Thyroid gland (tissue), 4 donors: ENCODE measurements around the gene CNNM3. TPM values are rescaled to one million over a fixed set of nuclear protein-coding genes. Genes with fewer than 3 reads are reported as not detected.

Experiments
- DNase-seq, 2 donors: peaks; one replicate each; pipeline ENCODE4 v3.0.0-alpha.2; 2019
- H3K27ac ChIP-seq, 3 donors: fragments of 200-600 bp; sonication (generic); 1 replicate in 2 of 3; 2 replicates in 1 of 3; pipeline ENCODE4 v1.5.1; 2016 to 2019; ENCODE audit warnings: mild to moderate bottlenecking in 1 of 3, moderate library complexity in 1 of 3
- H3K27me3 ChIP-seq: fragments of 200-600 bp; sonication (generic); one replicate; pipeline ENCODE4 v1.5.1; 2019
- H3K36me3 ChIP-seq, 2 donors: fragments of 200-600 bp; sonication (generic); one replicate each; pipeline ENCODE4 v1.5.1; 2016 to 2019
- H3K4me1 ChIP-seq, 2 donors: fragments of 200-600 bp; sonication (generic); one replicate each; pipeline ENCODE4 v1.5.1; 2017 to 2019
- H3K4me3 ChIP-seq, 3 donors: fragments of 200-600 bp; sonication (generic); replicated peaks in 1 of 3; 1 replicate in 2 of 3; 2 replicates in 1 of 3; pipeline ENCODE4 v1.5.1; 2016; ENCODE audit warnings: mild to moderate bottlenecking in 1 of 3
- H3K9me3 ChIP-seq: fragments of 200-600 bp; sonication (generic); one replicate; pipeline ENCODE4 v1.5.1; 2017
- CTCF ChIP-seq, 6 experiments: fragments of 200-600 bp in 3 of 6; fragments of 450-650 bp in 3 of 6; sonication (generic) in 3 of 6; IDR thresholded peaks; one replicate each; pipeline ENCODE4 v1.5.1; 2016 to 2019; ENCODE audit warnings: antibody characterized with exemption in 6 of 6, mild to moderate bottlenecking in 2 of 6, inconsistent platforms in 1 of 6, moderate library complexity in 1 of 6
- POLR2A ChIP-seq, 2 donors: fragments of 450-650 bp; IDR thresholded peaks; one replicate each; pipeline ENCODE4 v1.6.1; 2017; ENCODE audit warnings: antibody characterized with exemption in 2 of 2, mild to moderate bottlenecking in 2 of 2, moderate library complexity in 1 of 2
- WGBS, 2 donors: methylation state at CpG; one replicate each; pipeline ENCODE4 v1.1.5; 2017; 5-methylcytosine and 5-hydroxymethylcytosine counted together
- intact Hi-C: fragments of 100-400 bp; cut with DNase I; formaldehyde crosslinking; loops from one replicate; pipeline ENCODE4 v1.15.1; 2023
- total RNA-seq, 4 donors: library from RNA; depleted of rRNA; stranded (reverse); fragments of >200 nt; gene quantifications; one replicate each; pipeline ENCODE4 v1.2.3, GENCODE V29; 2016

CNNM3 gene
- total RNA-seq, 4 donors from 2014 or later, result 18.2 to 22.8 (median 20.4) TPM

GRCh38 chr2:96869281-96869821 is 53.3 kb downstream of the CNNM3 start:
- Histone ChIP-seq H3K4me1 (peaks cover 11 to 53% of the 10 kb centered on the region in 2 donors), H3K9me3 (no peaks in the 10 kb centered on the region), H3K27me3 (no peaks in the 10 kb centered on the region), H3K4me3 (peak overlapping the region; percentile 77 to 100 (median 99)), H3K27ac (peak overlapping the region; percentile 92 to 97 (median 93)), H3K36me3 (peaks cover 16% of the 10 kb centered on the region in 2 donors)
- whole genome bisulfite sequencing, 2 donors, result 0% methylated on average over 9 of the region's 64 CpGs; no CpG with 5 or more reads in 1 of the 2 donors
- DNase-seq, result peak; percentile 74 to 77
- TF ChIP-seq CTCF (IDR thresholded peaks at IDR 0.05) (no peak), POLR2A (IDR thresholded peaks at IDR 0.05) (no peak)
- intact Hi-C loops, result no loop called here

GRCh38 chr2:96869822-96870625 is 54.0 kb downstream of the CNNM3 start, which contains the start of gene SEMA4C:
Gene SEMA4C (minus strand): TSS chr2:96870080. CDS start chr2:96867886, 2,194 bp downstream.
- no peak for TF ChIP-seq CTCF (IDR thresholded peaks at IDR 0.05)
- TF ChIP-seq POLR2A (IDR thresholded peaks at IDR 0.05), result peak in 1 of 2 donors; percentile 79
- peaks cover 11 to 53% of the 10 kb centered on the region in 2 donors for H3K4me1 ChIP-seq
- H3K27ac ChIP-seq, result peak within 1 kb of the TSS; percentile 92 to 97 (median 93)
- H3K9me3 ChIP-seq, result no peaks in the 10 kb centered on the region
- H3K27me3 ChIP-seq, result no peaks in the 10 kb centered on the region
- peak; percentile 52 to 54 for DNase-seq
- peaks cover 9% of the 10 kb centered on the region in 2 donors for H3K36me3 ChIP-seq
- H3K4me3 ChIP-seq, result peak within 1 kb of the TSS; percentile 77 to 100 (median 99)
- intact Hi-C loops, result no loop called here
- WGBS, 2 donors, result 0 to 3% methylated on average over 16 to 19 of the region's 93 CpGs

- Histone ChIP-seq H3K4me1 (peaks cover 11 to 47% of the 10 kb centered on the region in 2 donors), H3K27me3 (no peaks in the 10 kb centered on the region), H3K27ac (peak overlapping the region; percentile 92 to 97 (median 93)), H3K36me3 (peaks cover 3 to 4% of the 10 kb centered on the region in 2 donors), H3K9me3 (no peaks in the 10 kb centered on the region), H3K4me3 (peak overlapping the region in 2 of 3 donors; percentile 99 to 100)
- peak in 1 of 2 donors; percentile 15 for TF ChIP-seq POLR2A (IDR thresholded peaks at IDR 0.05)
- no peak for TF ChIP-seq CTCF (IDR thresholded peaks at IDR 0.05)
- peak; percentile 59 to 65 for DNase-seq
- intact Hi-C loops, result no loop called here
- WGBS, 2 donors, result 29 to 30% methylated on average over 9 to 13 of the region's 13 CpGs
Observed at GRCh38 chr2:96870626-96871255, 54.7 kb downstream of the CNNM3 start.

- Histone ChIP-seq H3K27me3 (no peaks in the 10 kb centered on the region), H3K4me3 (no peak overlapping the region), H3K36me3 (no peaks in the 10 kb centered on the region), H3K9me3 (no peaks in the 10 kb centered on the region), H3K4me1 (peaks cover 5 to 28% of the 10 kb centered on the region in 2 donors), H3K27ac (peak overlapping the region in 2 of 3 donors; percentile 7 to 28)
- TF ChIP-seq POLR2A (IDR thresholded peaks at IDR 0.05) (no peak), CTCF (IDR thresholded peaks at IDR 0.05) (no peak)
- WGBS, 2 donors, result 78 to 82% methylated on average over 14 of the region's 14 CpGs
- intact Hi-C loops, result no loop called here
- DNase-seq, result no peak
Observed at GRCh38 chr2:96872591-96873349, 56.7 kb downstream of the CNNM3 start.
